Activated CD8-positive, alpha-beta memory T cell treated with anti-CD3 and anti-CD28 coated beads, Interleukin-2, amount 10 ng/mL, durations not matched to agents 7 days and 5 days (primary cell): ENCODE data around the gene FGF19. TPM values are rescaled to one million over a fixed set of nuclear protein-coding genes. Genes with fewer than 3 reads are reported as not detected.

ENCODE experiments used
- ATAC-seq: fragments of 150-1000 bp; cut with Tn5 transposase; one replicate; pipeline ENCODE4 v1.10.0; 2021; ENCODE audit warnings: moderate library complexity
- CTCF ChIA-PET: fragments of 350-600 bp; sonication (Branson Sonifier 250); formaldehyde crosslinking; loops from one replicate; lab custom pipeline; 2021; ENCODE audit warnings: antibody characterized with exemption; lab: Charles Lee
- DNase-seq: peaks from one replicate; pipeline ENCODE4 v3.0.0-alpha.2; 2020
- H3K27ac Mint-ChIP-seq: one replicate; pipeline ENCODE4 v1.8.0; 2021; ENCODE audit warnings: mild to moderate bottlenecking, mixed read lengths
- H3K27me3 Mint-ChIP-seq: one replicate; pipeline ENCODE4 v1.8.0; 2021; ENCODE audit warnings: mixed read lengths
- H3K36me3 Mint-ChIP-seq: one replicate; pipeline ENCODE4 v1.8.0; 2021; ENCODE audit warnings: mild to moderate bottlenecking, mixed read lengths
- H3K4me1 Mint-ChIP-seq: one replicate; pipeline ENCODE4 v1.8.0; 2021; ENCODE audit warnings: mixed read lengths
- H3K4me3 Mint-ChIP-seq: one replicate; pipeline ENCODE4 v1.8.0; 2021; ENCODE audit warnings: mild to moderate bottlenecking, moderate library complexity, mixed read lengths
- H3K9me3 Mint-ChIP-seq: one replicate; pipeline ENCODE4 v1.8.0; 2022; ENCODE audit warnings: low read depth, mixed read lengths
- total RNA-seq, 2 experiments: library from RNA; stranded (reverse); gene quantifications; one replicate each; pipeline ENCODE4 v1.2.3, GENCODE V29; 2021

FGF19 gene
- total RNA-seq, 2 experiments from 2014 or later, result not detected

- Mint-ChIP-seq H3K27me3 (no peaks in the 10 kb centered on the region), H3K4me3 (no peak overlapping the region), H3K27ac (no peak overlapping the region), H3K36me3 (no peaks in the 10 kb centered on the region), H3K4me1 (no peaks in the 10 kb centered on the region), H3K9me3 (no peaks in the 10 kb centered on the region)
- no peak for ATAC-seq
- no peak for DNase-seq
- CTCF ChIA-PET, result no interaction called here
These were observed 52.9 kb downstream of the FGF19 start for GRCh38 chr11:69650832-69651344.

GRCh38 chr11:69650081-69650831, 53.6 kb downstream of the FGF19 start:
- no peak overlapping the region for H3K27ac Mint-ChIP-seq
- CTCF ChIA-PET, result no interaction called here
- no peaks in the 10 kb centered on the region for H3K27me3 Mint-ChIP-seq
- no peaks in the 10 kb centered on the region for H3K4me1 Mint-ChIP-seq
- no peaks in the 10 kb centered on the region for H3K36me3 Mint-ChIP-seq
- DNase-seq (no peak), ATAC-seq (no peak)
- H3K4me3 Mint-ChIP-seq, result no peak overlapping the region
- no peaks in the 10 kb centered on the region for H3K9me3 Mint-ChIP-seq

- H3K27me3 Mint-ChIP-seq, result no peaks in the 10 kb centered on the region
- DNase-seq (no peak), ATAC-seq (no peak)
- no peak overlapping the region for H3K4me3 Mint-ChIP-seq
- no peaks in the 10 kb centered on the region for H3K36me3 Mint-ChIP-seq
- CTCF ChIA-PET, result no interaction called here
- no peak overlapping the region for H3K27ac Mint-ChIP-seq
- H3K4me1 Mint-ChIP-seq, result no peaks in the 10 kb centered on the region
- no peaks in the 10 kb centered on the region for H3K9me3 Mint-ChIP-seq
These were observed 54.3 kb downstream of the FGF19 start for GRCh38 chr11:69649576-69649900.

GRCh38 chr11:69648679-69649575, 54.9 kb downstream of the FGF19 start:
- Mint-ChIP-seq H3K27me3 (peaks cover 2% of the 10 kb centered on the region), H3K4me3 (no peak overlapping the region), H3K9me3 (no peaks in the 10 kb centered on the region), H3K27ac (no peak overlapping the region), H3K36me3 (no peaks in the 10 kb centered on the region), H3K4me1 (no peaks in the 10 kb centered on the region)
- no peak for ATAC-seq
- no peak for DNase-seq
- CTCF ChIA-PET, result no interaction called here

Other genes with a start within 250 kb of the FGF19 start
- gene LINC01488, start 222.4 kb downstream of the FGF19 start, total RNA-seq, result not detected
- 1 to 10 TPM in 1 of 2 experiments, not detected in 1; 1.7 TPM for gene CCND1, start 62.9 kb downstream of the FGF19 start, total RNA-seq
- gene LTO1, start 28.7 kb downstream of the FGF19 start, total RNA-seq, result 10 to 100 TPM; 24.0 to 26.3 TPM
- gene FGF4, start 71.3 kb upstream of the FGF19 start, total RNA-seq, result not detected
- not detected for gene FGF3, start 115.4 kb upstream of the FGF19 start, total RNA-seq